Lower lobe of right lung (tissue), 2 donors: Measurements from ENCODE around the gene MACROD2. TPM values are rescaled to one million over a fixed set of nuclear protein-coding genes. Genes with fewer than 3 reads are reported as not detected.

Experiments used
- ATAC-seq, 2 donors: fragments of 200-7000 bp; cut with Tn5 transposase; one replicate each; pipeline ENCODE4 v1.9.1; 2020 to 2022; ENCODE audit warnings: mild to moderate bottlenecking in 2 of 2, moderate library complexity in 2 of 2
- DNase-seq: peaks from one replicate; pipeline ENCODE4 v3.0.0-alpha.2; 2020
- H3K27ac ChIP-seq: fragments of 200-600 bp; one replicate; pipeline ENCODE4 v1.8.0; 2022
- H3K27me3 ChIP-seq: fragments of 200-600 bp; one replicate; pipeline ENCODE4 v1.8.0; 2022; ENCODE audit warnings: low read depth
- H3K36me3 ChIP-seq: fragments of 200-600 bp; one replicate; pipeline ENCODE4 v1.8.0; 2022; ENCODE audit warnings: mild to moderate bottlenecking
- H3K4me1 ChIP-seq: fragments of 200-600 bp; one replicate; pipeline ENCODE4 v1.8.0; 2022
- H3K4me3 ChIP-seq: fragments of 200-600 bp; one replicate; pipeline ENCODE4 v1.8.0; 2022; ENCODE audit warnings: mild to moderate bottlenecking
- H3K9me3 ChIP-seq: fragments of 200-600 bp; one replicate; pipeline ENCODE4 v1.8.0; 2022
- intact Hi-C: fragments of 100-400 bp; cut with DNase I; formaldehyde crosslinking; loops from one replicate; pipeline ENCODE4 v1.11.0; 2022
- total RNA-seq: library from RNA; stranded (reverse); fragmentation: NEBNext Ultra II Directional; extraction: Animal tissue kit (Norgen Biotek cat#: 25700); gene quantifications from one replicate; pipeline ENCODE4 v1.2.1, GENCODE V29; 2021
- TF ChIP-seq, protein P1 (sequence below): fragments of 200-600 bp; IDR thresholded peaks from one replicate; pipeline ENCODE4 v1.8.0; 2022; ENCODE audit warnings: antibody characterized with exemption, mild to moderate bottlenecking
- donor health status: DM: no; HTN: yes; CAD: no; lungs with severe emphysema.

The MACROD2 gene
- total RNA-seq, 1 donor from 2014 or later, result 73.0 TPM

DNA sequence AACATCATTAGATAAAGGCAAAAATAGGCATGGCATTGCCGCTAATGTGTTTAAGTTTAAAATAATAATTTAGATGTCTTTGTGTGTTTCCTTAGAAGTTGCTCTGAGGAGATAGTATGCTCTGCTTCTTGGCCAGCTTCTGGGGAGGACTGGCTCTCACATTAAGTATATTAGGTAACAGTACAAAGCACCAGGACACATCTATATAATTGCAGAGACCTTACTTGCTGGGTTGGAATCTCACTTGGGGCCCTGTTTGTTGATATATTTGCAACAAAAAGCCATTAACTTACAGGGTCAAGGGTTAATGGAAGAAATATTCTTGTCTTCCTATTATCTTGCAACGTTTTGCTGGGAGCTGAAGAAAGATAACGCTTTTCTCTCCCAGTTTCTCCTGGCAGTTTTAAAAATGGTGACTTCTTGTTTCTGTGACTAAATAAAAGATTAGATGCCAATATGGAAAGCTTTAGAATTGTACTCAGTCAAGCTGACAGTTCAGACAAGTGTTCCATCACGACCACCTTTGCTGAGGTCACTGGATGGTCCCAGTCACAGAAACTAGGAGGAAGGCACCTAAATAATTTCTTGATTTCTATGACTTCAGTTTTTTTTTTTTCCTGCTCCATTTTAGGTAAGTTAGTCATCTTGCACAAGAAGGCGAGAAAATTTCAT, 804.4 kb downstream of the MACROD2 start:
- H3K4me3 ChIP-seq, result no peak overlapping the region
- intact Hi-C loops, result no loop called here

DNA sequence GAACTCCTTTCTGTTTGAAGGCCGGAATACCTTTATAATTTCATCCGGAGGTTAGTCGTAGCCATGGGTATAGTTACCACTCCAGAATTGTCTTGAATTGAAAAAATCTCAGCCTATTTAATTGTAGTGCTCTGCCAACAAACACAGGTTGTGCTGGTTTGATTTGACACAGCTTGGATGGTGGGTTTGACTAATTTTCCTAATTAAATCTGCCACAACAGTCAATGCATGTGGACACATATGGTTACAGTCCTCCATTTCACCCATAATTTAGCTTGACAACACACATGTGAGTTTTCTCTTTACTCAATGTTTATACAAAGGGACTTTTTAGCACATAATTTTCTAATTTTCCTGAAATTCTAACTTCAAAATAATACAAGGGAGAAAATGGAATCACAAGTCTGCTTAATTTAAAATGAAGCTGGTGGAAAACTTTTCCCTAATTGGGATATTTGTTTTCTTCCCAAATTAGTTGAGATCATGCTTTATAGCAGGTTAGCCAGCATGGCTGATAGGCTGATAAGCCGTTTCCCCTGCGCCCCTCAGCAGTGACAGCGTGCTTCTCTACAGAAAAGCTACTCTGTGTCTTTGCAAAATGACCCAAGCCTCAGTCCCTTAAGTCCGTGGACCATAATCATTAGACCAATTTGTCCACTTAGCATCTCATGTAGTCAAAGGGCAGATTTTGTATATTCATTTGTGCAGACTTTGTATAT, 805.5 kb downstream of the MACROD2 start:
- ATAC-seq, result no peak
- H3K27ac ChIP-seq, result no peak overlapping the region
- no peaks in the 10 kb centered on the region for H3K4me1 ChIP-seq
- DNase-seq, result no peak
- H3K36me3 ChIP-seq, result no peaks in the 10 kb centered on the region
- no peaks in the 10 kb centered on the region for H3K27me3 ChIP-seq
- H3K4me3 ChIP-seq, result no peak overlapping the region
- H3K9me3 ChIP-seq, result no peaks in the 10 kb centered on the region
- intact Hi-C loops, result no loop called here
- TF ChIP-seq, protein P1, sequence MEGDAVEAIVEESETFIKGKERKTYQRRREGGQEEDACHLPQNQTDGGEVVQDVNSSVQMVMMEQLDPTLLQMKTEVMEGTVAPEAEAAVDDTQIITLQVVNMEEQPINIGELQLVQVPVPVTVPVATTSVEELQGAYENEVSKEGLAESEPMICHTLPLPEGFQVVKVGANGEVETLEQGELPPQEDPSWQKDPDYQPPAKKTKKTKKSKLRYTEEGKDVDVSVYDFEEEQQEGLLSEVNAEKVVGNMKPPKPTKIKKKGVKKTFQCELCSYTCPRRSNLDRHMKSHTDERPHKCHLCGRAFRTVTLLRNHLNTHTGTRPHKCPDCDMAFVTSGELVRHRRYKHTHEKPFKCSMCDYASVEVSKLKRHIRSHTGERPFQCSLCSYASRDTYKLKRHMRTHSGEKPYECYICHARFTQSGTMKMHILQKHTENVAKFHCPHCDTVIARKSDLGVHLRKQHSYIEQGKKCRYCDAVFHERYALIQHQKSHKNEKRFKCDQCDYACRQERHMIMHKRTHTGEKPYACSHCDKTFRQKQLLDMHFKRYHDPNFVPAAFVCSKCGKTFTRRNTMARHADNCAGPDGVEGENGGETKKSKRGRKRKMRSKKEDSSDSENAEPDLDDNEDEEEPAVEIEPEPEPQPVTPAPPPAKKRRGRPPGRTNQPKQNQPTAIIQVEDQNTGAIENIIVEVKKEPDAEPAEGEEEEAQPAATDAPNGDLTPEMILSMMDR, result no peak

More for the DNA sequence above, 804.4 kb downstream of the MACROD2 start:
- TF ChIP-seq, protein P1, result no peak
- ATAC-seq, result no peak
- no peaks in the 10 kb centered on the region for H3K4me1 ChIP-seq
- H3K27ac ChIP-seq, result no peak overlapping the region
- no peak for DNase-seq
- H3K27me3 ChIP-seq, result no peaks in the 10 kb centered on the region
- H3K36me3 ChIP-seq, result no peaks in the 10 kb centered on the region
- no peaks in the 10 kb centered on the region for H3K9me3 ChIP-seq

DNA sequence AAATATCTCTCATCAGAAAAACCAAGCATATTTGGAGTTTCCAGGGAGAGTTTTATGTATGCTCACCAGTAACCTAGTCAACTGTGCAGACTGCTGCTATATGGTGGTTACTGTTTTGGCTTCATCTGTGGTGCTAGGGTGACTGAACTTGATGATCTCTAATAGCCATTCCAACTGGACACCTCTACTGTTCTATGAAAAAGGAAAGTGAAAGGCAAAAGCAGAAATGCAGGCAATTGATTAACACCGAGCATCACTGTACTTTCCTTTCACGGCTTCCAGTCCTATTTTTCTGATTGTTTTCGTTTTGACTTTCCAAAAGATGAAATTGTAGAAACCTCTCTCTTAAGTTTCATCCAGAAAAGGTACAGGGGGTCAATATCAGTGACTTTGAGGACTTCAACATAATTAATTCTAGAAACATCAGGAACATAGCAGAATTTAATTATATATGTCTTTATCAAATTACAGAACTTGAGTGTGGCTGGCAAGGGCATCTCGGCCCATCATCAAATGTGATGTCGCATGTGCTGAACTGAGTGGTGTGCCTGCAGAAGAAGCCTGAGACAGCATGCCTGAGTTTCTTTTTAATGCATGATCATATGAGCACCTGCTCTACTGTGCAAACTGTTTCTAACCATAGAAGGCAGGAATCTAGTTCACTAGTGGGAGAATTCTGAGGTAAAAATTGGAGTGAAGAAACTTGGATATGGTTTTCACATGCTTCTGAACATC, 806.4 kb downstream of the MACROD2 start:
- TF ChIP-seq, protein P1, result no peak
- Histone ChIP-seq H3K27ac (no peak overlapping the region), H3K4me3 (no peak overlapping the region), H3K4me1 (no peaks in the 10 kb centered on the region), H3K27me3 (no peaks in the 10 kb centered on the region), H3K36me3 (no peaks in the 10 kb centered on the region), H3K9me3 (no peaks in the 10 kb centered on the region)
- ATAC-seq (no peak), DNase-seq (no peak)
- intact Hi-C loops, result no loop called here

DNA sequence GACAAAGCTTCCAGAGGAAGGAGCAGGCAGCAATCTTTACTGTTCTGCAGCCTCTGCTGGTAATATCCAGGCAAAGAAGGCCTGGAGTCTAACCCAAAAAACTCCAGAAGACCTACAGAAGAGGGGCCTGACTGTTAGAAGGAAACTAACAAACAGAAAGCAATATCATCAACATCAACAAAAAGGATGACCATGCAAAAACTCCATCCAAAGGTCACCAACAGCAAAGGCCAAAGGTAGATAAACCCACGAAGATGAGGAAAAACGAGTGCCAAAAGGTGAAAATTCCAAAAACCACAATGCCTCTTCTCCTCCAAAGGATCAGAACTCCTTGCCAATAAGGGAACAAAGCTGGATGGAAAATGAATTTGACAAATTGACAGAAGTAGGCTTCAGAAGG, 811.9 kb downstream of the MACROD2 start:
- intact Hi-C loops, result no loop called here
- TF ChIP-seq, protein P1, result no peak

DNA sequence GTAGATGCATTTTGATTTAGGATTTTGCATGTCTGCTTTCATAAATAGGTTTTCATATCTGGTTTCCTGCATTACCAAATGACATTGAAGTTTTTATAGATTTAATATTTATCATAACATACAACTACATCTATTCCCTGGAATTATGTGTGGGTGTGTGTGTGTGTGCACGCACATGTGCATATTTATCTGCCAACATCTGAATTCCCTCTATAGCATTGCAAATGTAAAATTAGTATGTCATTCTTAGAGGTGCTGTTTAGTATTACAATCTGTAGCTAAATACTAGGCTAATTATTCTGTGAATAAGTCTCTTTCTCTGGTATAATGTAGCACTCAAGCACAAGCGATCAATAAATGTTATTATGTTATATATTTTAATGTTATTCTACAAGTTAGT, 820.0 kb downstream of the MACROD2 start:
- ATAC-seq (no peak), DNase-seq (no peak)
- TF ChIP-seq, protein P1, result no peak
- H3K27me3 ChIP-seq, result no peaks in the 10 kb centered on the region
- no peak overlapping the region for H3K27ac ChIP-seq
- no peaks in the 10 kb centered on the region for H3K9me3 ChIP-seq
- intact Hi-C loops, result no loop called here
- H3K4me3 ChIP-seq, result no peak overlapping the region
- H3K4me1 ChIP-seq, result no peaks in the 10 kb centered on the region
- no peaks in the 10 kb centered on the region for H3K36me3 ChIP-seq

More for the DNA sequence above, 811.9 kb downstream of the MACROD2 start:
- peaks cover 4% of the 10 kb centered on the region for H3K9me3 ChIP-seq
- no peak overlapping the region for H3K4me3 ChIP-seq
- no peaks in the 10 kb centered on the region for H3K36me3 ChIP-seq
- ATAC-seq (no peak), DNase-seq (no peak)
- H3K4me1 ChIP-seq, result no peaks in the 10 kb centered on the region
- H3K27me3 ChIP-seq, result no peaks in the 10 kb centered on the region
- no peak overlapping the region for H3K27ac ChIP-seq
